Natural killer cell treated with Interleukin-12 subunit alpha and Interleukin-12 subunit beta and Interleukin-15 and Interleukin-18, amount 100 ng/mL, for 72 hours (primary cell): Measurements from ENCODE around the gene OPTN. TPM values are rescaled to one million over a fixed set of nuclear protein-coding genes. Genes with fewer than 3 reads are reported as not detected.

Experiments used
- ATAC-seq, 2 donors: fragments of 150-1000 bp; cut with Tn5 transposase in 1 of 2; sonication (Bioruptor Pico), chemical (Tn5 transposase) in 1 of 2; 2 replicates each; pipeline ENCODE4 v1.10.0; 2021
- DNase-seq: peaks from one replicate; pipeline ENCODE4 v3.0.0; 2022; ENCODE audit warnings: low spot score
- H3K27ac Mint-ChIP-seq, 2 donors: 1 replicate in 1 of 2; 2 replicates in 1 of 2; pipeline ENCODE4 v1.8.0; 2022; ENCODE audit warnings: mixed read lengths in 2 of 2, mild to moderate bottlenecking in 1 of 2, moderate library complexity in 1 of 2
- H3K27me3 Mint-ChIP-seq, 2 donors: 1 replicate in 1 of 2; 2 replicates in 1 of 2; pipeline ENCODE4 v1.8.0; 2022; ENCODE audit warnings: mixed read lengths in 2 of 2
- H3K36me3 Mint-ChIP-seq: one replicate; pipeline ENCODE4 v1.8.0; 2022; ENCODE audit warnings: mixed read lengths
- H3K4me1 Mint-ChIP-seq, 2 donors: 1 replicate in 1 of 2; 2 replicates in 1 of 2; pipeline ENCODE4 v1.8.0; 2022; ENCODE audit warnings: low read depth in 2 of 2, mixed read lengths in 2 of 2, mild to moderate bottlenecking in 1 of 2
- H3K4me3 Mint-ChIP-seq: one replicate; pipeline ENCODE4 v1.8.0; 2022; ENCODE audit warnings: mixed read lengths
- H3K9me3 Mint-ChIP-seq: 2 replicates; pipeline ENCODE4 v1.8.0; 2022; ENCODE audit warnings: mixed read lengths
- total RNA-seq, 2 donors: library from RNA; stranded (reverse); gene quantifications; one replicate each; pipeline ENCODE4 v1.2.3, GENCODE V29; 2022

The OPTN gene
- total RNA-seq, 2 donors from 2014 or later: 56.1 to 89.6 TPM

DNA sequence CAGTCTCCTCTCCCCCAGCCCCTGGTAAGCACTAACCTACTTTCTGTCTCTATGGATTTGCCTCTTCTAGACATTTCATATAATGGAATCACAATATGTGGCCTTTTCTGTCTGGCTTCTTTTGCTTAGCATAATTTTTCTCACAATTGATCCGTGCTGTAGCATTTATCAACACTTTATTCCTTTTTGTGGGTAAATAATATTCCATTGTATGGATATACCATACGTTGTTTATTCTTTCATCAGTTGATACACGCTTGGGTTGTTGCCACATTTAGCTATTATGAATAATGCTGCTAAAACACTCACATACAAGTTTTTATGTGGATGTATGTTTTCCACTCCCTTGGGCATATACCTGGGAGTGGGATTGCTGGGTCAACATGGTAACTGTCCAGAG lies 87.2 kb downstream of the OPTN start:
- H3K9me3 Mint-ChIP-seq: no peaks in the 10 kb centered on the region
- no peaks in the 10 kb centered on the region for H3K4me1 Mint-ChIP-seq
- DNase-seq: no peak
- no peaks in the 10 kb centered on the region for H3K27me3 Mint-ChIP-seq
- H3K27ac Mint-ChIP-seq: no peak overlapping the region
- no peak for ATAC-seq
- H3K4me3 Mint-ChIP-seq: no peak overlapping the region
- H3K36me3 Mint-ChIP-seq: peaks cover 16% of the 10 kb centered on the region

Other genes with a start within 250 kb of the OPTN start
- gene CCDC3, start 98.5 kb upstream of the OPTN start, total RNA-seq: under 1 TPM in 1 of 2 donors, not detected in 1; 0.45 TPM
- 100 to 1,000 TPM in 1 of 2 donors, 10 to 100 TPM in 1; 40.0 to 120 TPM for gene MCM10, start 61.4 kb downstream of the OPTN start, total RNA-seq
- gene UCMA, start 134.2 kb downstream of the OPTN start, total RNA-seq: not detected
- 1 to 10 TPM; 4.4 to 7.0 TPM for gene PHYH, start 199.9 kb downstream of the OPTN start, total RNA-seq
- 10 to 100 TPM; 37.8 to 62.4 TPM for gene SEPHS1, start 248.1 kb downstream of the OPTN start, total RNA-seq